Measurements from ENCODE around the gene PCDH9.

- TF ChIP-seq POLR2A (IDR thresholded peaks at IDR 0.05), result no peak
- TF ChIP-seq CTCF (IDR thresholded peaks at IDR 0.05), result no peak
Measured at GRCh38 chr13:66301006-66301405, 929.1 kb downstream of the PCDH9 start.
